ENCODE measurements around the gene LNX1.

Gene LNX1

GRCh38 chr4:53591372-53591892, at the start of gene LNX1:
Gene LNX1, minus strand, starts transcription at chr4:53591486. Its CDS starts 17,484 bp downstream, at chr4:53574002.
- DNase-seq = no peak

GRCh38 chr4:53640576-53641453, 49.5 kb upstream of the LNX1 start:
- no peak for DNase-seq

GRCh38 chr4:53638919-53639318, 47.6 kb upstream of the LNX1 start:
- no peak for DNase-seq

GRCh38 chr4:53637348-53637747, 46.1 kb upstream of the LNX1 start:
- no peak for DNase-seq

GRCh38 chr4:53635697-53636483, 44.6 kb upstream of the LNX1 start:
- no peak for DNase-seq

GRCh38 chr4:53633608-53634007, 42.3 kb upstream of the LNX1 start:
- DNase-seq = no peak

GRCh38 chr4:53629296-53629695, 38.0 kb upstream of the LNX1 start:
- DNase-seq = no peak

GRCh38 chr4:53626491-53626890, 35.2 kb upstream of the LNX1 start:
- no peak for DNase-seq

GRCh38 chr4:53625888-53626287, 34.6 kb upstream of the LNX1 start:
- no peak for DNase-seq

- DNase-seq = no peak
Measured at GRCh38 chr4:53622739-53623151, 31.5 kb upstream of the LNX1 start.

GRCh38 chr4:53620956-53621355, 29.7 kb upstream of the LNX1 start:
- DNase-seq = no peak

GRCh38 chr4:53619431-53619830, 28.1 kb upstream of the LNX1 start:
- no peak for DNase-seq

GRCh38 chr4:53618321-53618720, 27.0 kb upstream of the LNX1 start:
- no peak for DNase-seq

GRCh38 chr4:53617101-53617680, 25.9 kb upstream of the LNX1 start:
- DNase-seq = no peak

GRCh38 chr4:53616219-53616618, 24.9 kb upstream of the LNX1 start:
- DNase-seq = no peak

GRCh38 chr4:53614591-53614990, 23.3 kb upstream of the LNX1 start:
- no peak for DNase-seq

GRCh38 chr4:53613428-53613827, 22.1 kb upstream of the LNX1 start:
- DNase-seq = no peak

- no peak for DNase-seq
Measured at GRCh38 chr4:53608649-53609048, 17.4 kb upstream of the LNX1 start.

- no peak for DNase-seq
Measured at GRCh38 chr4:53608242-53608641, 17.0 kb upstream of the LNX1 start.

- no peak for DNase-seq
Measured at GRCh38 chr4:53605783-53606182, 14.5 kb upstream of the LNX1 start.

GRCh38 chr4:53602390-53602789, 11.1 kb upstream of the LNX1 start:
- DNase-seq = no peak

GRCh38 chr4:53601251-53601764, 10.0 kb upstream of the LNX1 start:
- DNase-seq = no peak

- DNase-seq = no peak
Measured at GRCh38 chr4:53599632-53600031, 8.3 kb upstream of the LNX1 start.
